Epithelial cell of esophagus (primary cell): ENCODE data around the gene ATOH8.
A peak's percentile ranks its signal among the peaks of the same experiment; 100 is the strongest.

ENCODE experiments used
- DNase-seq: peaks from one replicate; pipeline ENCODE4 v3.0.0; 2010; ENCODE audit warnings: low read depth
- H3K4me3 ChIP-seq: 2 replicates; pipeline ENCODE4 v1.5.1; 2011; ENCODE audit warnings: mild to moderate bottlenecking, low read length, control low read depth
- CTCF ChIP-seq: IDR thresholded peaks from 2 replicates; pipeline ENCODE4 v1.5.1; 2011; ENCODE audit warnings: low read depth, mild to moderate bottlenecking, low read length, control low read depth, inconsistent platforms; ENCODE audit not compliant: insufficient read depth; ENCODE audit errors: missing control alignments

The ATOH8 gene

GRCh38 chr2:85811180-85812093 is 57.6 kb downstream of the ATOH8 start:
- no peak for TF ChIP-seq CTCF
- H3K4me3 ChIP-seq: no peak overlapping the region
- peak; percentile 38 for DNase-seq

GRCh38 chr2:85812094-85812735 is 58.4 kb downstream of the ATOH8 start:
- no peak overlapping the region for H3K4me3 ChIP-seq
- DNase-seq: no peak
- TF ChIP-seq CTCF: no peak

GRCh38 chr2:85813211-85813981 is 59.6 kb downstream of the ATOH8 start:
- TF ChIP-seq CTCF: no peak
- no peak for DNase-seq
- no peak overlapping the region for H3K4me3 ChIP-seq

GRCh38 chr2:85813982-85814801 is 60.4 kb downstream of the ATOH8 start:
- TF ChIP-seq CTCF: peak; percentile 99
- DNase-seq: peak; percentile 88
- no peak overlapping the region for H3K4me3 ChIP-seq

GRCh38 chr2:85814802-85815550 is 61.2 kb downstream of the ATOH8 start:
- no peak for TF ChIP-seq CTCF
- no peak overlapping the region for H3K4me3 ChIP-seq
- DNase-seq: no peak
